ENCODE results near the gene METTL25. TPM values are rescaled to one million over a fixed set of nuclear protein-coding genes. Genes with fewer than 3 reads are reported as not detected.

Gene METTL25
- total and polyA plus RNA-seq, 10 of the 15 experiments (the other 5 are each of a cell fraction or from before 2014, with no cell fraction given) = 5.6 to 11.3 (median 8.0) TPM

GRCh38 chr12:82524641-82525040 is 166.3 kb downstream of the METTL25 start (continued):
- no peak for TF ChIP-seq ZBTB33 (IDR thresholded peaks at IDR 0.05)
- no peak for TF ChIP-seq RBBP5 (conservative IDR thresholded peaks at IDR 0.05)
- no peak for TF ChIP-seq PBX3 (IDR thresholded peaks at IDR 0.05; ENCODE audit: insufficient replicate concordance, low read depth, low read length)
- TF ChIP-seq ZNF592 (IDR thresholded peaks at IDR 0.05) = no peak
- TF ChIP-seq NRF1 (conservative IDR thresholded peaks at IDR 0.05; ENCODE audit: low read depth, low read length) = no peak

All from GM12878 (cell line).